M059J (cell line): ENCODE measurements around the gene JUN. TPM values are rescaled to one million over a fixed set of nuclear protein-coding genes. Genes with fewer than 3 reads are reported as not detected.

ENCODE experiments used
- DNase-seq: peaks from one replicate; pipeline ENCODE4 v3.0.0-alpha.2; 2012; ENCODE audit warnings: low read depth
- total RNA-seq: library from RNA; depleted of rRNA; stranded (reverse); fragments of >200 nt; shearing (Covaris generic); gene quantifications from 2 replicates; pipeline ENCODE4 v1.2.3, GENCODE V29; 2014; rRNA removed

JUN gene
- total RNA-seq, result 49.3 and 85.5 TPM in 2 replicates

DNA sequence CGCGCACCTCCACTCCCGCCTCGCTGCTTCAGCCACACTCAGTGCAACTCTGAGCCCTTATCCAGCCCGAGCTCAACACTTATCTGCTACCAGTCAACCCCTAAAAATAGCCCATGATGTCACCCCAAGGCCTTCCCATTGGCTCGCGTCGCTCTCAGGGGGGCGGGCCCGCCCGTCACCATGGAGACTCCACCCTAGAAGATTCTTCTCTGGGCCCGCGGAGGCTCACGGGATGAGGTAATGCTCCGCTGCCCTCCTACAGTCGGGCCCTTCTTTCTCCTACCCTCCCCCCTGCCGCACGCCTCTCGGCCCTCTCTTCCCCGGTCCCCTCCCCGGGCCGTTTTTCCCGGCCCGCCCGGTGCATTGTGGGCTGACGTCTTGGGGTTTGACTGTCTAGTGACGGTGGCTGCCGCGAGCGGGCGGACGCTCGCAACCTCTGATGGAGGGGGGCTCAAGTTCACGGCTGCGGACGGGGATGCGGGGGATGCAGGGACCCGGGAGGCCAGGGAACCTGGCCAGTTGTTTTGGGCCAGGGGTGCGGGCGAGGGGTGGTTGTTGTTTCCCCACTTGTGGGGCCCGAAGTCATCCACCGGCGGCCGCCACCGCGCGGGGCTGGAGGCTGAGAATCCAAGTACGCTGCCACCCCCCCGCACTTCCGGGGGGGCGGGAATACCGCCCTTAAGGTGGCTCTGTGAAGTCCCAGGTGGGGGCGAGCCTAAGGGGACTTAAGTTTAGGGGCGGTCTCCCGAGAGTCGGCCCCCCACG is at the start of gene JUN:
JUN (minus strand) TSS at position 55 of the 765 bp plus-strand sequence. CDS start 977 bp downstream, outside the sequence.
- peak; percentile 100 for DNase-seq

DNA sequence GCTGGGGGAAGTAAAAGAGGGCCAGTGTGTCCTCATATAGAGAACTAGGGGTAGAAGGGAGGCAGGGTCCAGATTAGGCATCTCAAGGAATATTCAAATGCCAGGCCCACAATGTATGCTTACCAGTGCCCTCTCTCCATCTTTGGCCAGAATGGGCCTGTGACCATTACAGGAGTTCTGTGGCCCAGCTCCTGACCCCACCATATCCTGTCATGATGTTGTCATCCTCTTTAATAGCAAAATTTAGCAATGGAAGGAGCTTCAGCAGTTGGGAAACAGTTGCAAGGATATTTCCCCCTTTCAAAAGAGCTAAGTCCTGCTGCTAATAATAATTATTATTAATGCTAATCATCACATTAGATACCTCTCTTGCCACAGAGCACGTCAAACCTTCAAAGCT is 49.3 kb upstream of the JUN start:
- no peak for DNase-seq

DNA sequence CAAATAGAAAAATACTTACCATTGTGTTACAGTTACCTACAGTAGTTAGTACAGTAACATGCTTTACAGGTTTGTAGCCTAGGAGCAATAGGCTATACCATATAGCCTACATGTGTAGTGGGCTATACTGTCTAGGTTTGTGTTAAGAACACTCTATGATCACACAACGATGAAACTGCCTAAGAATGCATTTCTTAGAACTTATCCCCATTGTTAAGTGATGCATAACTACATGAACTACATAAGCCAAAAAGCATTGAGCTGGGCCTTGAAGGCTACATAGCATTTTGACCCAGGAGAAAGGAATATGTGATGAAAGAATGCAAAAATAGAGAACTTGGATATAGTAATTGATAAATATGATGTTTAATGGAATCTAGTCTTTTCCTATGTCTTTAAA is 46.4 kb upstream of the JUN start:
- DNase-seq, result no peak

DNA sequence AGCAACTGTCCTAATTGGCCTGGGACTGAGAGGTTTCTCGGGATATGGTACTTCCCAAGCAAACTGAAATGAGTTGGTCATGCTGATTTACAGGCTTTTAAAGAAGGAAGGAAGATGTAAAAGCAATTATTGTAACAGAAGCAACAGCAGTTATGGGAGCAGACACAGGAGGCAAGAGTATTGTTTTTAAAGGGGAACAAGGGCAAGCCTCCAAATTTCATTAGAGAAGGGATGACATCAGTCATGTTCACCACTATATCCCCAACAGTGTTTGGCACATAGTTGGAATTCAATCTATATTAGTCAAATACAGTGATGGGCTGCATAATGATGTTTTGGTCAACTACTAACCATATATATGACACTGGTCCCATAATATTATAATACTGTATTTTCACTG is 46.0 kb upstream of the JUN start:
- DNase-seq, result peak; percentile 70

DNA sequence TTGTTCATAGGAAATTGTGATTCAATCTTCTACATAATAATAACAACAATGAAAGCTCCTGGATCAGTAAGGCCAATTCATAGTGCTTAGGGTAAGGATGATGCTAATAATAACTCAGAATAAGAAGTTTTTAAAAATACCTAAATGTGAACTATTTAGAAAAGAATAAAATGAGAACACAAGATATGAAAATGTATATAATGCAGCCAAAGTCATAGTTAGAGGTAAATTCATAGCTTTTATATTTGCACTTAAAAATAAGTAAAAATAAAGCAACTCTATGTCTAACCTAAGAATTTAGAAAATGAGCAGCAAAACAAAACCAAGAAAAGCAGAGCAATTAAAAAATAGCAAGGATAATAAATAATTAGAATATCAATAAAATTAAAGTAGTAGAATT is 43.5 kb upstream of the JUN start:
- DNase-seq, result no peak

DNA sequence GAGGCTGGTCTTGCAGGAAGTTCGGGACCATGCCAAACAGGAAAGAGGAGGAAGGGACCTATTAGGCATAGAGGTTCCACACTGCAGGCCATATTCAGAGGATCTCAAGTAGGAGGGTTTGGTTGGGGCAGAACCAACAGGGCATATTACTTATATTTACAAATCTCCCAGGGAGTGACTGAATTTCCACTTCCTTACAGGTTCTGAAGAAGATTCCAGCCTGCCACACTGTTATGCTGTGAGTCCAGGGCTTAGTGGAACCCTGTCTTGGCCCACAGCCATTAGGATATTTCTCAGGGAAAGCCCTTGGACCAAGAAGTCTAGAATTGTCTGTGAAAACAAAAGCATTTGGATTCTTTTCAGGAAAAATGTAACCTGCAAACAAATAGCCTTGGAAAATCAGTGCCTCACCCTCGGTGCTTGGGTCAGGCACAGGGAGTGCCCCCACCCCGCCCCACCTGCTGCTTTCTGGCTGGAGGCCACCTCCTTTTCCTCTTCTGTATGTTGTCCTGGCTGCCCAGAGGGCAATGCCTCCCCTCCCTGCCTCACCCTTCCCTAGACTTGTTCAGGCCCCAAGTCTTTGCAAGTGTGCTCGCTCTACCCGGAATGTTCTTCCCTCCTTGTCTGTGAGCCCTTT is 41.0 kb upstream of the JUN start:
- DNase-seq, result no peak

DNA sequence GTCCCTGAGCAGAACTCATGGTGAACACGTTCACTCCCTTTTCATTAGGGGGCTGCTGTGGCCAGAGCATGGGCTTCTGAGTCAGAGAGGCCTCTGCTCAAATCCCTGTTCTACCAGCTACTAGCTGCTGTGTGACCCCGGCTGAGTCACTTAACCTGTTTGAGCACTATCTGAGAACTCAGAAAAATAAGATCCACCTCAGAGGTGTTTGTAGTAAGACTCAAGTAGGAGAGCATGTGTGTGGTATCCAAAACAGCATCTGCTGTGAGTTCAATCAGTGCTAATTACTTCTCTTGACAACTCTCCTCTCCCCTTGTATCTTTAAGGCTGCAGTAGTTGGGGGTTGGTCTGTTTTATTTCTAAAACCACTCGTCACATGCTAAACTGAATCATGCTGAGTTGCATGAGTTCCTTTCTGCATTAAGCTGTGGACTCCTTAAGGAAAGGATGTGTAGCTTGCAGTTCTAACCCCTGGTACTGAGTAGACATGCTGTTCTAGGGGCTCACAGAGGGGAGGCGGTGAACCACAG is 39.7 kb upstream of the JUN start:
- DNase-seq, result peak; percentile 88

DNA sequence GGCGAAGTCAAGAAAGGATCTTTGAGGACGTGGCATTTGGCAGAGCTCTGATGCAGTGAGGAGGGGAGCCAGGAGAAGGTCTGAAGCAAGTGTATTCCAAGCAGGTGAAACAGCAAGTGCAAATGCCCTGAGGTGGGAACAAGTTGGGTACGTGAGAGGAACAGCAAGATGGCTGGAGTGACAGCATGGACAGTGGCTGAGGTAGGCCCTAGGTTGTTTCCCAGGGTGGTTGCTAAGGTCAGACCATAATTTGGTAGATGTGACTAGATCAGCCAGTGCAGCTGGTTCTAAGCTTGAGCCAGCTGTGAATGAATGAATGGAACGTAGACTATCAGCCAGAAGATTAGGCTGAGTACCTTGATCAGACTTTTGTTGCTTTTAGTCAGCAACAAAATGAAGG is 37.5 kb upstream of the JUN start:
- no peak for DNase-seq

DNA sequence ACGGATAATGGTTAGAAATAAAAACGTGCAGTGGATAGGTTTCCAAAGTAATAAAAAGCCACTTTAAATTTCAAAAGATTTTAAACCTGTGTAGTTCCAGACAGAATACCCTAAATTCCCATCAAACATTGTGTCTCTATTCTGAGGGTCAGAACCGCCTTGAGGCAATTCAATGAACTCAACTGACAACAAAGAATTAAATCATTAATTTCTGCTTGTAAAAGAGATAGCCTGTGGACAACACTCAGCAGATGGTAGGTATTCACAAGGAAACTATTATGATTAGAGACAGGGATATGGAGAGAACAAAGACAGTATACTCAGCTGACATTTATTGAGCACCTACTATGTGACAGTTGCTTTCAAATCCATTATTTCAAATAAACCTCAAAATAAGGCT is 35.1 kb upstream of the JUN start:
- DNase-seq, result no peak

DNA sequence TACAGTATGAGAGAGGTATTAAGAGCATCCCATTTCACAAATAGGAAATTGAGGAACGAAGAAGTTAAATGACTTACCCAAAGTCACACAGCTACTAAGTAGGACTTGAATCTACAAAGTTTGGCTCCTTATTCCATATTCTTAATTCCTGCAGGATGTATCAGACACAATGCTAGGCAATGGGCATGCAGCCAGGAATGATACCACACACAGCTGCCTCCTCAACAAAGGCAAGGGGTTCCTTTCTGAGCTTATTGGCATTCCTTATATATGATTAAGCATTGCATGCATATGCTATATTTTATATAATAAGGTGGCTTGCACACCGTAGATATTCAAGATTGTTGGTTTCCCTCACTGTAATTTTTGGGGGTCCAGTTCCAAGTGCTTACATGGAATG is 34.2 kb upstream of the JUN start:
- peak; percentile 81 for DNase-seq

DNA sequence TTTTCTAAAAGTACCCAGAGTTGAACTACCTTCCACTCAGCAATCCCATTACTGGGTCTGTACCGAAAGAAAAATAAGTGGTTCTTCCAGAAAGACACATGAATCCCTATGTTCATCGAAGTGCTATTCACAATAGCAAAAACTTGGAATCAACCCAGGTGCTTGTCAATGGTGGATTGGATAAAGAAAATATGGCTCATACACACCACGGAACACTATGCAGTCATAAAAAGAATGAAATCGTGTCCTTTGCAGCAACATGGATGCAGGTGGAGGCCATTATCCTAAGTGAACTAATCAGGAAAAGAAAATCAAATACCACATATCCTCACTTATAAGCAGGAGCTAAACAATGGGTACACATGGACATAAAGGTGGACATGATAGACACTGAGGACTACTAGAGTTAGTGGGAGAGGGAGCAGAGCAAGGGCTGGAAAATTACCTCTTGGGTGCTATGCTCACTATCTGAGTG is 32.9 kb upstream of the JUN start:
- DNase-seq, result no peak

DNA sequence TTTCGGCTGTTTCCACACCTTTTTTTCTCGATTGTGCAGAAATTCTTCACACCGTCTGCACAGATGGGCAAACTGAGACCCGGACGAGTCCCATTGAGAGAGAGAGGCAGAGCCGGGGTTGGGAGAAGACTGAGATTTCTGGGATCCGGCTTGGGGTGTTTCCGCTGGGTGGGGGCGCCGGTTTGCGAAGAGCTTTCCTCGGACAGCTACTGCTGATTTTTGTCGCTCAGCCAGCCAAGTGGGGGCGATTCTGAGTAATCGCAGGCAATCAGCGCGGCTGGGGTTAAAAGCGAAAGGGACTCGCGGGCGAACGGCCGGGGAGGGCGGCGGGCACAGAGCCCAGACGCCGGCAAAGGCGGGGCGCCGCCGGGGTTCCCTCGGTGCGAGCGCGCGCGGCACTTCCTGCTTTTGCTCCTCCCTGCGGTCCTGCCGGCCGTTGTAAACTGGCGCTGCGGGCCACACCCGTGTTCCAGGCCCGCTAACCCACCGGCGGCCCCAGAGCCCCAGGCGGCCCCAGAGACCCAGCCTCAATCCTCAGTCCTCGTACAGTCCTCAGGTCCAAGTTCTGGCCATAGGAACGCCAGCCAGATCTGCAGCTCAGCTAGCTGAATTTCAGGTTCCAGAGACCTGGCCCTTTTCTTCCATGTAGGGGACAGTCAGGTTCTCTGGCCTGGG is 32.4 kb upstream of the JUN start:
- peak; percentile 89 for DNase-seq

DNA sequence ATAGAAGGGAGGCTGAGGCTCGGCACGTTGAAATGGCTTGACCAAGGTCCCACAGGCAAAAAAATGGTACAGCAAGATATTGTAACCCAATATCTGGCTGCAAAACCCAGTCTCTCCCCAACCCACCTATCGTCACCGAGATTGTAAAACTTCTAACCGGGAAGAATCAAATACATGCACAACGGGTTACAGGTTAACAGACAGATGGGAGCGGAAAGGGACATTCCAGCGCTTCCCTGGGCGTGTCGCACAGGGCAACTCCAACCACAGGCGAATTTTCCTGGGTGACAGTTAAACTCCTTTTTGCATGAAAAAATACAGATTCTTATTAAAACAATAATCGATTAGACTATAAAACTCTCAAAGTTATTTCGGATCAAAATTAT is 31.8 kb upstream of the JUN start:
- DNase-seq, result no peak

DNA sequence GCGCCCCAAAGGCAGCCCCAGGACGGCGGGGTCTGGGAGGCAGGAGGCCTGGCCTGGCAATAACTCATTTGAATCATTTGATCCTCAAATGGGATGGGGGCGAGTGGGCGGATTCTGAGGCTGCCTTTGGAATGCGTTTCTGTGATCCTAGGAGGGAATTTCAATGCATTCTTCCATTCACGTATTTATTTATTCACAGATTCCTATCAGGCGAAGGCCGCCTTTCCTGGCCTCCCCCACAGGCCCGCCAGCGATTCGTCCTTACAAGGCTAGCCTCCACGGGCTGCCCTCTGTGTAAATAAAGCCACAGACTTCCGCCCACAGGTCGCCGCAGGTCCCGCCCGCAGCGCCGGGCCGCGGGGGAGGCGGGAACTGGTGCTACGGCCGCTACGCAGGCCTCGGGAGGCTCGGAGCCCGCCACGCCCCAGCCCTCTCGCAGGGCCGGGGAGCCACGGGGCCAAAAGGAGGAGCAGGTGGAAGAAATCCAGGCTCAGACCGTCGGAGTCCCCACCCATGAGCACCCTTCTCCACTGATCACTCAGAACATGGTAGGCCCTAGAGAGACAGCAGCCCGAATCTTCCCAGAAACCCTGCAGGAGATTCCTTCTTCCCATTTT is 31.3 kb upstream of the JUN start:
- DNase-seq, result no peak

DNA sequence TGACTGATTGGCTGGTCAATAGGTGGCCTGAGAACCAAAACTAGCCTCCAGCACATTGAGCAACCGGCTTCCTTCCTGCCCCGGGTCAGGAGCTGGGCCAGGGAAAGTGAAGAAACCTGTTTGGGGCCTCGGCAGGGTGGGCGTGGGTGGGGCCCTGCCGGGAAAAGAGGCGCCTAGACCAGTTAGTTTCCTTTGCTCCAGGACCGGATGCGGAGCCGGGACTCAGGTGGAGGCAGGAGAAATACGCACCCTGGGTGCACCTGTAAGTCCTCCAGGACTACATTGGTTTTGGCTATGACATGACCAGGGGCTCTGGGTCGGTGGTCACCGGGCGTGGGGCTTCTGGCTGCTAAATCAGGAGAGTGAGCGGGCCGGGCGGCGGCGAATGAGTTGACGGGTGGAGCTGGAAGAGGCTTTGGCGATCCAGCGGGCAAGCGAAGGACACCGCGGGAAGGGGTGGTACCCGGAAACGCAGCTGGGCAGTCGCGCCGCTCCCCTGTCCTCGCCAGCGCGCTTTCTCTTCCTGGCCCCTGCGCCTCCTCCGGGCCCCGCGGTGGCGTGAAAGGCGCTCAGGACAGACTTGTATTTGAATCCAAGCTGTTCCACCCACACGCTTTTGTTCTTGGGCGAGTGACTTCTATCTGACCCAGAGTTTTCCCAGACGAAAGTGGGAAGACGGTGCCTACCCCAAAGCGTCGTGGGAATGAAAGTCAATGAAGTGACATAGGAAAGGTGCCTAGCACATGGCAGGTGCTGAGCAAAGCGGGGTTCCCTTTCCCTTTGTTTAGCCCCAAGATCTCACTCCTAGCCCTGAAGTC is 30.6 kb upstream of the JUN start:
- DNase-seq, result no peak

DNA sequence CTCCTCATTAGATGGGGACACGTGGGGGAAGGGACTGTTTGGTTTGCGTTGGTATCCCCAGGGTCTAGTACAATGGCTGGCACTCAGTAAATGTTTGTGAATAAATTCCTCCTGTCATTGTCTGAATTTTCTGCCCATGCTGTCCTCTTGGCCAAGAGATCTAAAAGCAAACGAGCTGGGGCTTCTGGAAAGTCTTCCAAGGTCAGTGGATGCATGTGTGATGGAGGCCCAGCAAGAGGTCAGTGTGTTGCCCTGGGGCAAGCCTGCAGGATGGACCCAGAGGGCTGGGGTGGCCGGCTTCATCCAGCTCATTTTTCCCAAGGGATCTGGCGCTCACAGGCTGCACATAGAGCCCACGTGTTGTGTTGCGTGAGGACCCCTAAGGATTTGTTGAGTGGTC is 30.0 kb upstream of the JUN start:
- DNase-seq, result peak; percentile 12

DNA sequence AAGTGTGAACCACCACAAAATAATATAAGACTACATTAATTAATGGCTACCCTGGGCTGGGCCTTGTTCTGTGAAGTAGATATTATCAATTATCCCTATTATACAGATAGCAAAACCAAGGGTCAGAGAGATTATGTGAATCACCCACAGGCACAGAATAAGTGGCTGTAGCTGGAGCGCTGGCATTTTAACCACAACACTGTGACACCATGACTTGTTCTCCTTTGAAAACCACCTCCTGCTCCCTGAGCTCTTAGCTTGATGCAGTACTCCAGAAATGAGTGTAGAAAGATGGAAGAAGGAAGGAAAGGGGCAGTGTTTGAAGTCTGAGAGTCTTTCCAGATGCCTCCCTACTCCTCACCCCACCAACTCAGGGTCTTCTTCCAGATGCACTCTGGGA is 29.5 kb upstream of the JUN start:
- DNase-seq, result peak; percentile 69

DNA sequence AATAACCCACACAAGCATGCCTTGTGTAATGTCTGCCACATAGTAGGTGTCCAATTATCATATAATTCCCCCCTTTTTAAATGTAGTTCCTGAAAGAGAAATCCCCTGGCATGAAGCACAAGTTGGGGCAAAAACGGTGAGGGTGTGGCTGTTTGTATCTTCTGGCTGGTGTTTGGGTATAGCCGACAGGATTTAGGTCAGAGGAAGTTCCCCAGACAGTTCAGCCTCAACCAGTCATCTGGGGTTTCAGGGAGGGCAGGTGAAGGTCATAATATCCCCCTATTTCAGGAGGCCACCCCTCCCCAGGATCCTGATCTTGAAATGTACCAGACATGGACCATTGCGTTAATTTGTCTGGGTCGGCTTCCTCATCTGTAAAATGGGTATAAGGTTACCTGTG is 29.1 kb upstream of the JUN start:
- DNase-seq, result no peak

DNA sequence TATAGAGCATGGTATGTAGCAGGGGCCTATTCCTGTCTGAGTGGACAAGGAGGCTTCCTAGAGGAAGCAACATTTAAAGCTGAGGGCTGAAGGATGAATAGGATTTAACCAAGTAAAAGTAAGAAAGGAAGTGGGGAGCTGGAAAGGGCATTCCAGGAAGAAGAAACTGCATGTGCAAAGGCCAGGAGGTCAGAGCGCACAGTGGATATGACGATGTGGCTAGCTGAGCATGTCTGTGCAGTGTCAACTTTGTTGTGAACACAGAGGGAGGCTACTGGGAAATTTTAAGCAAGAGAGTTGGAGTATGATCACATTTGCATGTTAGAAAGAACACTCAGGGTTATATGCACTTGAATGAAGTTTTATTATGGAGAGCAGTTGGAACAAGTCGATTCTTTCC is 28.6 kb upstream of the JUN start:
- DNase-seq, result peak; percentile 13

DNA sequence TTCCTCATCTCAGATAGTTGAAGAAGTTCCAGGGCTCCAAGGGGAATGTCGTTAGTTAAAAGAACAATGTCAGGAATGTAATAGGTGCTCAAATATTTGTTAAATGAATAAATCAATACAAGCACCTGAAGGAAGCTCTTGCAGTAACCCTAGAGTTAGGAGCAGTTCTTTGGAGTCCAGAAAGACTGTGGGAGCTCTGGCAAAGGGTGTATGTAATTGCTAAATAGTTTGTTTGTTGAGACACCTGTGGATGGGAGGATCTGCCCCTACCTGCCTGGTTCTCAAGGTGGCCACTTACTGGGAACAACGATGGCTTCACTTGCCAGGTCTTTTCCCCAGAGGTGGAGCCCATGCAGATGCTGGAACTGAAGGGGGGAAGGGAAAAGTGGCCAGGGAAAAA is 27.5 kb upstream of the JUN start:
- no peak for DNase-seq

DNA sequence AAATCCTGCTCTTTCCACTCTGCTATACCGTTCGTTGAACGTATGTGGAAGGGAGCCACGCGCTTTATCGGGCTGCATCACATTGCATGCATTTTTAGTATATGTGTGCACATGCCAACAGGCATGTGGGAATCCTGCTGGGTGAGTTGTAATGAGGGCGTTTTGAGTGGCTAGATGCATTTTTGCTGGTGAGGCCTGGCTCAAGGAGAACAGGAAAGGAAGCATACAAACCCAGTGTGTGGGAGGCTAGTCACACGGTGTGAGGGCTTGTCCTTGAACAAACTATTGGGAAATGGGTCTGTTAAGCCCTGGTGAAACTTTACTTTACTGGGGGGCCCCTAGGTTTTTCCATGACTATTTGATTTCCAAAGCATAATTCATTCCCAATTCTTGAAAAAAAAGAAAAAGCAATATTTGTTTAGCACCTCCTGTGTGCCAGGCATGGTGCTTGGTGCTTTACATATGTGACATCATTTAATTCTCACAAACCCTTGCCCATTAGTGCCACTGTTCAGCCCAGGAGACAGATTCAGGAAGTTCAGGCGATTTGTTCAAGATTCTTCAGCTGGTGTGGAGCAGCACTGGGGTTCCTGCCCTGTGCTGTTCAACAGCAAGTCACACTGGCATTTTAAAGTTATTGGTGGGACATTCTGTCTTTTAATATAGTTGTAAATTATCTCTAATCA is 25.6 kb upstream of the JUN start:
- DNase-seq, result no peak
